IMR-90 (cell line): ENCODE results near the gene DUSP2.
A peak's percentile ranks its signal among the peaks of the same experiment; 100 is the strongest.

Experiments used
- POLR2A ChIP-seq: IDR thresholded peaks from 2 replicates; pipeline ENCODE4 v1.6.1; 2012; ENCODE audit warnings: mild to moderate bottlenecking, low read depth, low read length
- TF ChIP-seq, protein P1 (sequence below): conservative IDR thresholded peaks from 2 replicates; pipeline ENCODE4 v1.5.1; 2012; ENCODE audit warnings: mild to moderate bottlenecking, low read depth, low read length, improper control_type of control experiment
- TF ChIP-seq, protein P2 (sequence below): fragments of 150-350 bp; IDR thresholded peaks from 2 replicates; pipeline ENCODE4 v1.6.1; 2017; ENCODE audit warnings: mild to moderate bottlenecking, antibody characterized with exemption, low read length, low read depth

GRCh38 chr2:96131152-96131812 is 14.0 kb downstream of the DUSP2 start:
- TF ChIP-seq, protein P1, sequence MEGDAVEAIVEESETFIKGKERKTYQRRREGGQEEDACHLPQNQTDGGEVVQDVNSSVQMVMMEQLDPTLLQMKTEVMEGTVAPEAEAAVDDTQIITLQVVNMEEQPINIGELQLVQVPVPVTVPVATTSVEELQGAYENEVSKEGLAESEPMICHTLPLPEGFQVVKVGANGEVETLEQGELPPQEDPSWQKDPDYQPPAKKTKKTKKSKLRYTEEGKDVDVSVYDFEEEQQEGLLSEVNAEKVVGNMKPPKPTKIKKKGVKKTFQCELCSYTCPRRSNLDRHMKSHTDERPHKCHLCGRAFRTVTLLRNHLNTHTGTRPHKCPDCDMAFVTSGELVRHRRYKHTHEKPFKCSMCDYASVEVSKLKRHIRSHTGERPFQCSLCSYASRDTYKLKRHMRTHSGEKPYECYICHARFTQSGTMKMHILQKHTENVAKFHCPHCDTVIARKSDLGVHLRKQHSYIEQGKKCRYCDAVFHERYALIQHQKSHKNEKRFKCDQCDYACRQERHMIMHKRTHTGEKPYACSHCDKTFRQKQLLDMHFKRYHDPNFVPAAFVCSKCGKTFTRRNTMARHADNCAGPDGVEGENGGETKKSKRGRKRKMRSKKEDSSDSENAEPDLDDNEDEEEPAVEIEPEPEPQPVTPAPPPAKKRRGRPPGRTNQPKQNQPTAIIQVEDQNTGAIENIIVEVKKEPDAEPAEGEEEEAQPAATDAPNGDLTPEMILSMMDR = no peak
- TF ChIP-seq POLR2A = no peak
- TF ChIP-seq, protein P2, sequence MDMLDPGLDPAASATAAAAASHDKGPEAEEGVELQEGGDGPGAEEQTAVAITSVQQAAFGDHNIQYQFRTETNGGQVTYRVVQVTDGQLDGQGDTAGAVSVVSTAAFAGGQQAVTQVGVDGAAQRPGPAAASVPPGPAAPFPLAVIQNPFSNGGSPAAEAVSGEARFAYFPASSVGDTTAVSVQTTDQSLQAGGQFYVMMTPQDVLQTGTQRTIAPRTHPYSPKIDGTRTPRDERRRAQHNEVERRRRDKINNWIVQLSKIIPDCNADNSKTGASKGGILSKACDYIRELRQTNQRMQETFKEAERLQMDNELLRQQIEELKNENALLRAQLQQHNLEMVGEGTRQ = peak; percentile 40; the same call in 1 of the 2 replicates
